Activated naive CD4-positive, alpha-beta T cell treated with anti-CD3 and anti-CD28 coated beads for 36 hours (primary cell): Measurements from ENCODE around the gene AFAP1L2. TPM values are rescaled to one million over a fixed set of nuclear protein-coding genes. Genes with fewer than 3 reads are reported as not detected.
A peak's percentile ranks its signal among the peaks of the same experiment; 100 is the strongest.

ENCODE experiments used
- CTCF ChIA-PET: fragments of 350-600 bp; sonication (Branson Sonifier 250); formaldehyde crosslinking; loops from one replicate; lab custom pipeline; 2021; ENCODE audit warnings: antibody characterized with exemption; lab: Charles Lee
- DNase-seq: peaks from one replicate; pipeline ENCODE4 v3.0.0-alpha.2; 2020
- H3K27ac Mint-ChIP-seq: one replicate; pipeline ENCODE4 v1.8.0; 2021; ENCODE audit warnings: mild to moderate bottlenecking, mixed read lengths
- H3K27me3 Mint-ChIP-seq: one replicate; pipeline ENCODE4 v1.8.0; 2021; ENCODE audit warnings: low read depth, mixed read lengths
- H3K36me3 Mint-ChIP-seq: one replicate; pipeline ENCODE4 v1.8.0; 2021; ENCODE audit warnings: low read depth, mixed read lengths
- H3K4me1 Mint-ChIP-seq: one replicate; pipeline ENCODE4 v1.8.0; 2021; ENCODE audit warnings: low read depth, mixed read lengths
- H3K4me3 Mint-ChIP-seq: one replicate; pipeline ENCODE4 v1.8.0; 2021; ENCODE audit warnings: mild to moderate bottlenecking, moderate library complexity, mixed read lengths
- H3K9me3 Mint-ChIP-seq: one replicate; pipeline ENCODE4 v1.8.0; 2021; ENCODE audit warnings: mixed read lengths
- intact Hi-C: fragments of 100-400 bp; cut with micrococcal nuclease; formaldehyde crosslinking; loops from one replicate; pipeline ENCODE4 v1.15.1; 2023
- total RNA-seq, 2 experiments: library from RNA; stranded (reverse); gene quantifications; one replicate each; pipeline ENCODE4 v1.2.3, GENCODE V29; 2021

Gene AFAP1L2
- total RNA-seq, 2 experiments from 2014 or later = 0.86 to 0.98 TPM

DNA sequence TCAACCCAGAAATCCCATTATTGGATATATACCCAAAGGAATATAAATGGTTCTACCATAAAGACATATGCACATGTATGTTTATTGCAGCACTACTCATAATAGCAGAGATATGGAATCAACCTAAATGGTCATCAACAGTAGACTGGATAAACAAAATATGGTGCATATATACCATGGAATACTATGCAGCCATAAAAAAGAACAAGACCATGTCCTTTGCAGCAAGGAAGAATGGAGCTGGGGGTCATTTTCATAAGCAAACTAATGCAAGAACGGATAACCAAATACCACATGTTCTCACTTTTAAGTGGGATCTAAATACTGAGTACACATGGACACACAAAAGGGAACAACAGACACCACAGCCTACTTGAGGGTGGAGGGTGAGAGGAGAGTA lies 2.2 kb upstream of the AFAP1L2 start:
- Mint-ChIP-seq H3K9me3 (no peaks in the 10 kb centered on the region), H3K27ac (no peak overlapping the region), H3K4me3 (no peak overlapping the region), H3K27me3 (peaks cover 34% of the 10 kb centered on the region), H3K36me3 (no peaks in the 10 kb centered on the region), H3K4me1 (peaks cover 11% of the 10 kb centered on the region)
- CTCF ChIA-PET = interaction anchor here (1.6 kb wide), 1 partner anchor 102 kb away, joined by 3 read pairs; no protein-coding TSS in a partner anchor
- no peak for DNase-seq
- intact Hi-C loops = no loop called here

DNA sequence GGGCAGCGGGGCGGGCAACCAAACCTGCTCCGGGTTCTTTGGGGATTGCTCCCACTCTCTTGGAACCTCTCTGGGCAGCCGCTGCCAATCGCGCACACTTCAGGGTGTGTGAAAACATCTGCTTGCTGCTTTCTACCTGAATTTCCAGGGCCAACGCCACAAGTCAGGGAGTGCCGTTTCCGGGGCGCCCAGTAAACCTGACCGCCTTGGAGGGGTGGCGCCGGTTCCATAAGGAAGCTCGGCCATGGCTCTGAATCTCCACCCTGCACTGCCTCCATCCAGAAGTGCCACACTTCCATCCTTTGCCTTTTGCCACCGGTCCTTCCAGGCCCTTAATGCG lies 679 bp upstream of the AFAP1L2 start:
- no peak for DNase-seq
- H3K36me3 Mint-ChIP-seq = no peaks in the 10 kb centered on the region
- H3K9me3 Mint-ChIP-seq = no peaks in the 10 kb centered on the region
- H3K4me1 Mint-ChIP-seq = peaks cover 11% of the 10 kb centered on the region
- intact Hi-C loops = no loop called here
- H3K4me3 Mint-ChIP-seq = no peak overlapping the region
- CTCF ChIA-PET = interaction anchor here (0.6 kb wide), 1 partner anchor 206 kb away, joined by 3 read pairs; no protein-coding TSS in a partner anchor
- H3K27ac Mint-ChIP-seq = no peak overlapping the region
- peaks cover 45% of the 10 kb centered on the region for H3K27me3 Mint-ChIP-seq

DNA sequence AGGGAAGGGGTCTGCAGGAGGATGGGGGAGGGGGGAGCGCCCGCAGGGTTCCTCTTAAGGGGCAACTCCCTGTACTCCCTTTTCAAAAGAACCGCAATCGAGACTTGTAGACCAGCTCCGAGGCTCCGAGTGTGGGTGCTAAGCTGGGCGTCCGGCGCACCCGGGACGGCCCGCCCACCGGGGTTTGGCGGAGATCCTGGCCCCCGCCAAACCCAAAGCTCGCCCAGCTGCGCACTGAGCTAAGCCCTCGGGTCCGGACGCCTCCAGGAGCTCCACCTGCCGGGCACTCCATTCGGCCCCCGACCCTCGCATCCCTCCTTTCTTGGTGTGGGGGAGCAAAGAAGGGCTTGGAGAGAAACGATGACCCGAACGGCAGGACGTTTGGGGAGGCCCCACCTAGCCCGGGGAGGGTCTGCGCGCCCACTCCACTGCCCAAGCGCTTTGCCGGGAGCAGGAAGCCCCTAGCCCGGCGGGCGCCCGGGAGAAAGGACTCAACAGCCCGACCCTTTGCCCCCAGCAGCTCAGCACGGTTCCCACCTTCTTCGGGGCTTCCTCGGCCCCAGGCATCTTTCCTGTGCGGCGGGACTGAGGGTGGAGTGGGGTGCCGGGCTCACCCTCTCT lies 651 bp downstream of the AFAP1L2 start:
- intact Hi-C loops = no loop called here
- H3K36me3 Mint-ChIP-seq = no peaks in the 10 kb centered on the region
- no peak overlapping the region for H3K4me3 Mint-ChIP-seq
- H3K27ac Mint-ChIP-seq = no peak overlapping the region
- CTCF ChIA-PET = interaction anchor here (1.1 to 1.5 kb wide), 2 partner anchors 14 to 99 kb away, joined by 3 read pairs; no protein-coding TSS in a partner anchor
- DNase-seq = no peak
- H3K9me3 Mint-ChIP-seq = no peaks in the 10 kb centered on the region
- H3K4me1 Mint-ChIP-seq = peaks cover 11% of the 10 kb centered on the region
- H3K27me3 Mint-ChIP-seq = peaks cover 50% of the 10 kb centered on the region

DNA sequence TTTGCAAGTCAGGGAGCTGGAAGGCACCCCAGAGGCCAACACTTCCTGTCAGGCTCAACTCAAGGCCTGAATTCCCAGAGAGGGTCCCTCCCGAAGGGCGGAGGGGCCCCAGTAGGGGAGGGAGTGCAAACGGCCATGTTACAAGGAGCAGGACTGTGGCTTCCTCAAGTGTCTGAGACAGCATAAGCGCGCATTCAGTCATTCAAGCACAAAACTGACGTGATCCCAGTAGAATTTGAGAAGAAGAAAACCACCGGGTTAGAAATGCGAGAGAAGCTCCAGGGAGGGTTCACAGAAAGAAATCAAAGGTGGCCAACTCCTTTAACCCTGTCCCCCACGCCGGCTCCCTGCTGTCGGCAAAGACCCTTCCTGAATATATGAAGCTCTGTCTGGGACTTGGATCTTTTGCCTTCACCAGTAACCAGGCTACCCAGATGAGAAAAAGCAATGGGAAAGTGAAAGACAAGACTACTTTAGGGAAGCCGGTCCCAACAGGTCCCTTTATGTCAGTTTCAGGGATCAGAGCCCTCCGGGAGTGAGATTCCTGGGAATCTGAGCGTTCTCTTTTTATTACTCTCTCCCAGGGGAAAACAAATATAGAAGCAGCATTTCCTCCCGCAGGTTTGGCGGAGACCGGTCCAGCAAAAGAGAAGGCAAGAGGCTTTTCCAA lies 1.3 kb downstream of the AFAP1L2 start:
- DNase-seq = no peak
- Mint-ChIP-seq H3K4me3 (peak overlapping the region; percentile 37), H3K27me3 (peaks cover 50% of the 10 kb centered on the region), H3K4me1 (peaks cover 11% of the 10 kb centered on the region), H3K27ac (no peak overlapping the region), H3K9me3 (no peaks in the 10 kb centered on the region), H3K36me3 (no peaks in the 10 kb centered on the region)
- CTCF ChIA-PET = interaction anchor here (1.1 to 1.5 kb wide), 2 partner anchors 14 to 99 kb away, joined by 3 read pairs; no protein-coding TSS in a partner anchor
- intact Hi-C loops = no loop called here

DNA sequence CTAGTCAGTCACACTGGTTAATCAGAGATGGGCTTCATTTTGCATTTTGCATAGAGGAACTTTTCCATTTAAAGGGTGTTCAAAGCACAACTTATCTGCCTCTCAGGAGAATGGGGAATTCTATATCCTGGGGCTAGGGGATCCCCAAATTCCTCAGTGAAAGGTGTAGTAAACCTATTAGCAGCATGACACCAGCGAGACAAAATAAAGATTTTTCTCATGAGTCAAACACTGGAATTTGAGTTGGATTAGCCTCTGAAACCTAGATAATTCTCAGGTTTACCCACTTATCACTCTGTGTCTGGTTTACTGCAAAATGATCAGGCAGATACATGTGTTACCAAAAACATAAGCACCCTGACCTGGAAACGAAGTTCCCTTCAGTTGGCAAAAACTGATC lies 2.1 kb downstream of the AFAP1L2 start:
- CTCF ChIA-PET = no interaction called here
- Mint-ChIP-seq H3K27ac (no peak overlapping the region), H3K4me1 (peaks cover 11% of the 10 kb centered on the region), H3K27me3 (peaks cover 50% of the 10 kb centered on the region), H3K9me3 (no peaks in the 10 kb centered on the region), H3K4me3 (no peak overlapping the region), H3K36me3 (no peaks in the 10 kb centered on the region)
- intact Hi-C loops = no loop called here
- DNase-seq = no peak

DNA sequence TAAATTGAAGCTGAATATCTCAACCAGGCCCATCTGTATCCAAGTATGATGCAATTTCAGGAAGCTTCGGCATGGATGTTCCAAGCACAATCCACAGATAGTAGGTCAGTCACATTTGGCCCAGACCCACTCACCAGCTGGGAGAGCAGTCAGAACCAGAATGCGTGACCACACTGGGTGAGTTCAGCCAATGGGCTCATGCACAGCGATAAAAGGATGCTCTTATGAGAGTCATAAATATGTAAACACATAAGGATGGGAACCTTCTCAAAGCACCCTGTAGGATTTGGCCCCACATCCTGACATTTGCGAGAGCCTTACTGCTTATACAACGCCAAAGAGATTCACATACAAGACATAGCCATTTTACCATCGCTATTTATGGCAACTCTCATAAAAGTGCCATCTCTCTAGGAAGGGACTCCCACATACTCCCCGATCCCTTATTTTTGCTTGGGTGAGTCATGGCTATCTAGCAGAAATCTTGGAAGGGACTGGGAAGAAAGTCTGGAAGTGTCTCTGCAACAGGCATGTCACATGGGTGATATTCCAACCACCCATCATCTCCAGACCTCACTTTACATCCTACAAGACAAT lies 3.0 kb downstream of the AFAP1L2 start:
- H3K27ac Mint-ChIP-seq = no peak overlapping the region
- intact Hi-C loops = no loop called here
- no peak for DNase-seq
- CTCF ChIA-PET = no interaction called here
- H3K4me1 Mint-ChIP-seq = peaks cover 11% of the 10 kb centered on the region
- peaks cover 52% of the 10 kb centered on the region for H3K27me3 Mint-ChIP-seq
- no peaks in the 10 kb centered on the region for H3K36me3 Mint-ChIP-seq
- no peaks in the 10 kb centered on the region for H3K9me3 Mint-ChIP-seq
- no peak overlapping the region for H3K4me3 Mint-ChIP-seq

DNA sequence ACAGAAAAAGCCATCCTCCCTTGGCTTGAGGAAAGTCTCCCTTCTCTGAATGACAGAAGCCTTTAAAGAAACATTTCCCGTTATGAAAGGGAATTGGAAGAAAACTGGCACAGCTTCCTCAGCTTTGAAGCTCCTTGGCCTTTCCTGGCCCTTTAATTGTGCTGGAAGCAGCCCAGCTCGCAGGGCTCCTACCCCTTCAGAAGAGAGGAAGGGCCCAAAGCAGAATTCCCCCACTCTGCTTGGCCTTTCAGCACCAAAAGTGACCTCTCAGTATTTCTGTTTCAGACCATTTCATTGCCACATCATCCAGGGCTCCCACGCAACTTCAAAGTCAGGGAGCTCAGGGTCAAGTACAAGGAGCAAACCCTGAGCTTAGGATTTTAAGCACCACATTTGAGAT lies 4.2 kb downstream of the AFAP1L2 start:
- no peak for DNase-seq
- intact Hi-C loops = no loop called here
- CTCF ChIA-PET = no interaction called here
- H3K36me3 Mint-ChIP-seq = no peaks in the 10 kb centered on the region
- peaks cover 48% of the 10 kb centered on the region for H3K27me3 Mint-ChIP-seq
- peaks cover 11% of the 10 kb centered on the region for H3K4me1 Mint-ChIP-seq
- no peak overlapping the region for H3K4me3 Mint-ChIP-seq
- no peak overlapping the region for H3K27ac Mint-ChIP-seq
- no peaks in the 10 kb centered on the region for H3K9me3 Mint-ChIP-seq

DNA sequence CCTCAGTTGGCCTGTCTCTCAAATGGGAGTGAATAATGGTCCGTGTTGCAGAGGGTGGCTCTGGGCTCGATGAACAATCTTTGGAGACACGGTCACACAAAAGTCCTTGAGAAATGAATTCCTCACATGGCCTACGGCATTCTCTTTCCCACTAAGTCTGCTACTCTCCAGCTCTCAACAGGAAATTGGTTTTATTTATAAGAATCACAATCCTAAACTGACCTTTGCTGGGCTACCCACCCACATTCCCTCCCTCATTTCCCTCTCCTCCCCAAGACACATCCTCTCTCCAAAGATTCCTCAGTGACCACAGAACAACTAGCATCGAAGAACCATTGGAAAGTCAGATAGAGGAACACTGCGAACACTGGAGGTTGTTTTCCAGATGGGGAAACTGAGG lies 4.7 kb downstream of the AFAP1L2 start:
- no peaks in the 10 kb centered on the region for H3K9me3 Mint-ChIP-seq
- H3K27me3 Mint-ChIP-seq = peaks cover 47% of the 10 kb centered on the region
- no peak overlapping the region for H3K4me3 Mint-ChIP-seq
- CTCF ChIA-PET = no interaction called here
- no peaks in the 10 kb centered on the region for H3K36me3 Mint-ChIP-seq
- no peak for DNase-seq
- peaks cover 9% of the 10 kb centered on the region for H3K4me1 Mint-ChIP-seq
- intact Hi-C loops = no loop called here
- no peak overlapping the region for H3K27ac Mint-ChIP-seq

DNA sequence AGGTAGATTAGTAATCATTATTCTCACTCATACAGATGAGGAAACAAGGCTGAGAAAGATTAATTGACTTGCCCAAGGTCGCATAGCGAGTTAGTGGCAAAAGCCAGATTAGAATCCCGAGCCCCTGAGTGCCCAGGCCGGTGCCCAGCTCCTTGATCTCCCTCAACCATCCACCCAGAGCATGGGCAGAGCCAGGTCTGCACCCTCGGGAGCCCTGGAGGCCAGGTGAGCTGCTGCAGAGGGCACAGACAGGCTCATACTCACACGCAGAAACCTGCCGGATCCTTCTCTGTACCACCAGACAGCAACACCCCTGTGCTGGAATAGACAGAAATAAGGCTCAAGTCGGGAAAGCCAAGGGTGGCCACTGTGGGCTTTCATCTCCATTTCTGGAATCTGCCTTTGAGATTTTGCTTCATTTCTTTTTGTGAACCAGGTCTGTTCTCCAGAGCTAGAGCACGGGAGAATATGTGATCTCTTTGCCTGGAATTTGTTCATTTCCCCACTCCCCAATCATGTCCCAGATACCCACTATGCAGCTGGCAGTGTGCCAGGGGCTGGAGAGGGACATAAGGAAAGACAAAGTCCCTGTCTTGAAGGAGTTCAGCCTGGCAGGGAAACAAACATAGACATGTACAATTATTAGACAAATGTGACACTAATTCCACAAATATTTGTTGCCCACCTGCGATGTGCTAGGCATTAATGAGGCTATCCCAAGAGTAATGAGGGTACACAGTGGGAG lies 5.5 kb downstream of the AFAP1L2 start:
- no peak for DNase-seq
- Mint-ChIP-seq H3K4me3 (no peak overlapping the region), H3K36me3 (no peaks in the 10 kb centered on the region), H3K27ac (no peak overlapping the region), H3K27me3 (peaks cover 51% of the 10 kb centered on the region), H3K4me1 (peaks cover 7% of the 10 kb centered on the region), H3K9me3 (no peaks in the 10 kb centered on the region)
- intact Hi-C loops = no loop called here
- CTCF ChIA-PET = interaction anchor here (1.1 to 1.4 kb wide), 2 partner anchors 149 to 305 kb away, joined by 3 read pairs; no protein-coding TSS in a partner anchor

DNA sequence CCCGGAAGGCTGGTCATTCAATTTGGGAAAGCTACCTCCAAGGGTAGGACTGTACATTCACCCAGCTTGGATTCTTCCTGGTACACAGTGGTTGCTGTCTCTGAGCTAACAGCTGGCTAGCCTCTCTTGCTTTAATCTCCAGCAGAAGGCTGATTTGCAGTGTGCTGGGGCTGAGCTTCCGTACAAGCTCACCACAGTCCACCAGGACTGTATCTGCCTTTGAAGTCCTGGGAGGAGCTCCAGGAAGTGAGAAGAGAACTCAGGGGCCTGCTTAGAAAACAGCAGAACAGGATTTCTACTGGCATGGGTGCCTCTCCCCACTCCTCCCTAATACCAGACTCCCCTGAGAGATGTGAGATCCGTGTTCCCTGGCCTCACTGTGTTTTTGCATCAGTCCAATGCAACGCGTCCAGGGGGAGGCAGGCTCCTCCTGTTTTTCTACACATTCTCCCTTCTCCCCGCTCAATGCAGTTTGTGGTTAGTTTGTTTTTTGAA lies 6.6 kb downstream of the AFAP1L2 start:
- H3K36me3 Mint-ChIP-seq = no peaks in the 10 kb centered on the region
- CTCF ChIA-PET = interaction anchor here (1.4 to 1.6 kb wide), 2 partner anchors 33 to 150 kb away, joined by 3 to 4 read pairs; no protein-coding TSS in a partner anchor
- DNase-seq = no peak
- H3K27ac Mint-ChIP-seq = no peak overlapping the region
- no peaks in the 10 kb centered on the region for H3K9me3 Mint-ChIP-seq
- H3K4me3 Mint-ChIP-seq = no peak overlapping the region
- intact Hi-C loops = no loop called here
- H3K27me3 Mint-ChIP-seq = peaks cover 48% of the 10 kb centered on the region
- H3K4me1 Mint-ChIP-seq = no peaks in the 10 kb centered on the region

DNA sequence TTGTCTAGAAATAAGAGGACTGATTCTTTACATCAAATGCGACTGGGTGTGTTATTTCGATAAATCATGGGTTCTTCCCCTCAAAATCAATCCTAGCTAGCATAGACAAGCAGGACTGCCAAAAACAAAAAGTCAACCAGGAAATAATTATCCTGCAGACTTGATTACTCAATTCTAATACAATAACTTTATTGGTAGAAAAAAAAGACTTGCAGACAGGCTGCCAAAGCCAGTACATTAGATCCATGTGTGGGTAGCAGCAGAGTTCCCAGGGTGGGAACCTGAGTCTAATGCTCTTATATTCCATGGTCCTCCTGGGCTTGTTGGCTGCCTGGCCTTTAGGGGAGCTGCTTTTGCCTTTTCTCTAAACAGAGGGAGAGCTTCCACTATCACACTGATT lies 7.8 kb downstream of the AFAP1L2 start:
- H3K9me3 Mint-ChIP-seq = no peaks in the 10 kb centered on the region
- no peaks in the 10 kb centered on the region for H3K4me1 Mint-ChIP-seq
- DNase-seq = no peak
- H3K27ac Mint-ChIP-seq = no peak overlapping the region
- CTCF ChIA-PET = interaction anchor here (1.6 kb wide), 1 partner anchor 34 kb away, joined by 4 read pairs; no protein-coding TSS in a partner anchor
- H3K36me3 Mint-ChIP-seq = no peaks in the 10 kb centered on the region
- no peak overlapping the region for H3K4me3 Mint-ChIP-seq
- H3K27me3 Mint-ChIP-seq = peaks cover 39% of the 10 kb centered on the region
- intact Hi-C loops = no loop called here

DNA sequence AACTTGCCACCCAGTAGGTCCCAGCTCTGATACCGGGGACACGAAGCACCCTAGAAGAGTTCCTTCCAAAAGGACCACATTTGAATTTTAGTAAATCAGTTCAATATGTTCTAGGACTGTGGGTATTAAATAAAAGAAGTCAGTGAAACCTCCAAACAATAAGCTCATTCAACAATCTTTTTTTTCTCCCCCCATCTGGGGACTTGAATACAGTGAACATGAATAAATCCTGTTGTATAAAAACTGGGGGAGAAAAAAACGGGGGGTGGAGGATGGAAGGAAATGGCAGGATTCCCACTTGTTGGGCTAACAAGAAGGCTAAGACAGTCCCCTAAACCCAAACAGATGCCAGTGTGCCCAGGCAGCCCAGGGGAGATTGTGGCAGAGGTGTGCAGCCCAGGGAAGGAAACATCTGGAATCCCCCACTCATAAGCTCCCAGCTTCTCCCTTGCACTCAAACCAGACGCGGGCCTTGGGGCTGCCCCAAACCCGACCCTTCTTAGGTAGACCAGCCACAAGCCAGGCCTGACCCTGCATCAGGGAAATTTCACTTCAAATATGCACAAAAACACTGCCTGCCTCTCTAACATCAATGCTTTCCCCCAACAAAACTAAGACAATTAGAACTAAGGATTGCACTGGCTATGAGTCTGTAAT lies 8.8 kb downstream of the AFAP1L2 start:
- Mint-ChIP-seq H3K36me3 (no peaks in the 10 kb centered on the region), H3K27ac (no peak overlapping the region), H3K4me3 (no peak overlapping the region), H3K9me3 (no peaks in the 10 kb centered on the region), H3K4me1 (no peaks in the 10 kb centered on the region), H3K27me3 (peaks cover 31% of the 10 kb centered on the region)
- DNase-seq = no peak
- intact Hi-C loops = no loop called here
- CTCF ChIA-PET = no interaction called here
